GM21619 (cell line): Measurements from ENCODE around the gene WNK1.
"Not testable (repeated sequence)": the region's sequence is repeated elsewhere in the genome, so short reads cannot be mapped to it uniquely, and the experiment has no call there.

Source experiments
- ATAC-seq: cut with Tn5 transposase; IDR thresholded peaks from one replicate; pipeline ENCODE4 v1.9.1; 2021; ENCODE audit not compliant: unreplicated experiment

Gene WNK1

DNA sequence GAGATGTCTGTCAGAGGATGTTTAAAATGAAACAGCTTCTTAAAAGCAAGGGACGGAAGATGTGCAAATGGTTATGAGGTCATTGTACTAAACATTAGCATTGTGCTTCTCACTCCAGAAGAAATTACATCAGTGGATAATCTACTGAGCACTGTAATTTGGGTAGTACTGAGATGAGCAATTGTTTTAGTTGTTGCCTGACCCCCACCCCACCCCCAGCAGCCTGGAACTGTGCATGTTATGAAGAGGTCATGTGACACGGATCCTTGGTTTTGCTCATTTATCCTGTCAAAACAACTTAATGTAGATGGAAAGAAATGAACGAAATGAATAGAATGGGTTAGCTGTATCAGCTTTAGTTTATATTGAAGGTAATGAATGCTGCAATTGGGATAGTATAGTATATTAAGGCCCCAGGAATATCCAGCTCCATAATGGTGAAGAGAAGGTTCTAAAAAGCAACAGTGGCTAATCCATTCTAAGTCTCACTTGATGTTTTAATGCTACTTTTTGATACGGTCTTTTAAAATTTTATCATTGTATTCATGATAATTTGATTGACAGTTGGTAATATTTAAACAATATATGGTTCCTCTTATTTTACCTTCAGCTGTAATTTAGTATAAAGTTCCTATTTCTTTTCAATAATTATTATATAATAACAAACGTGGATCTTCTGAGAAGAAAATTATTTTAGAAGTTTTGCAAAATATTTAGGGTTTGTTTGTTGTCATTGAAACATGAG is 58.5 kb downstream of the WNK1 start:
- ATAC-seq, result no peak

DNA sequence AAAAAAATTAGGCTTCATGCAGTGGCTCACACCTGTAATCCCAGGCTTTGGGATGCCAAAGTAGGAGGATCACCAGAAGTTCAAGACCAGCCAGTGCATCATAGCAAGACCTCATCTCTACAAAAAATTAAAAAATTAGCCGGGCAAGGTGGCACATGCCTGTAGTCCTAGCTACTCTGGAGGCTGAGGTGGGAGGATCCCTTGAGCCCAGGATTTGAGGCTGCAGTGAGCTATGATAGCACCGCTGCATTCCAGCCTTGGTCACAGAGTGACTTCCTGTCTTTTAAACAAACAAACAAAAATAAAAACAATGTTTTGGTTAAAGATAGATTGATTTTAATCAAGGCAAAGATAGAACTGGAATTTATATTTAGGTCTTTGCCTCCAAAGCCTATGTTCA is 60.6 kb downstream of the WNK1 start:
- ATAC-seq, result no peak

DNA sequence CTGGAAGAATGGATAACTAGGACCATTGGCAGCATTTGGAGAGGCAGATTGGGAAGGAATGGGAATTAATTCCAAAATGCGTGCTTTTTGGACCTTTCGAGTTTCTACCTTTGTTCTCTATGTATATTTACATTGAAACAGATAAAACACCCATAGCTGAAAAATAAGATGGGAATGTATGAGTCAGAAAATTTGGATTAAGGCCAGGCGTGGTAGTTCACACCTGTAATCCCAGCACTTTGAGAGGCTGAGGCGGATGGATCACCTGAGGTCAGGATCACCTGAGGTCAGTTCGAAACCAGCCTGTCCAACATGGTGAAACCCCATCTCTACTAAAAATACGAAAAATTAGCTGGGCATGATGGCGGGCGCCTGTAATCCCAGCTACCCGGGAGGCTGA is 65.1 kb downstream of the WNK1 start:
- ATAC-seq, result not testable (repeated sequence)

DNA sequence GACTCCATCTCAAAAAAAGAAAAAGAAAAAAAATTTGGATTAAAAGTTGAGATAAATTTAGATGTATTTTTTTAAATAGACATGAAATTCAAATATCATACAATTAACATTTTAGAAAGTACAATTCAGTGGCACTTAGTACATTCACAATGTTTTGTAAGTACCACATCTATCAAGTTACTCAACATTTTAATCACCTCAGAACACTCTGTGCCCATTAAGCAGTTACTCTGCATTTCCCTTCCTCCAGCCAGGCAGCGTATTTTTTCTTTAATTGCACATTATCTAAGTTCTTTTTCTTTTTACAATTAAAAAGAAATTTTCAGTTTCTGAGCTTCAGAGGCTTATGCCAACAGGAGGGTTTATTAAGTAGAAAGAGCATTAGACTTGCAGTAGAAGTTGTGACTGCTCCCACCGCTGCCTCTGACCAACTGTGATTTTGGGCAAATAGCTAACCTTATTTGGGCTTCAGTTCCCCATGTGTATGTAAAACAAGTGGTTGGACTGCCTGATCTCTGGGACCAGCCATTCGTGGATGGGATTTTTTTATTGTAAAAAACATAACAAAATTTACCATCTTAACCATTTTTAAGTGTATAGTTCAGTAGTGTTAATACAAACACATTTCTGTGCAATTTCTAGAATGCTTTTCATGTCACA is 65.7 kb downstream of the WNK1 start:
- no peak for ATAC-seq

DNA sequence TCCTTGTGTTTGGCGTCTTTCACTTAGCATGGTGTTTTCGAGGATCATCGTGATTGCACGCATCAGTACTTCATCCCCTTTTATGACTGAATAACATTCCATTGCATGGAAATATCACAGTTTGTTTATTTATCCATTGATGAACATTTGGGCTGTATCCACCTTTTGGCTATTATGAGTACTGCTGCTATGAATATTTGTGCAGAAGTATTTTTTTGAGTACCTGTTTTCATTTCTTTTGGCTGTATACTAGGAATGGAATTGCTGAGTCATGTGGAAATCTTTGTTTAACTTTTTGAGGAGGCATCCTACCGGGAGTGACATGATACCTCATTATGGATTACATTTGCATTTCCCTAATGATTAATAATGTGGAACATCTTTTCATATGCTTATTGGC is 66.4 kb downstream of the WNK1 start:
- no peak for ATAC-seq

DNA sequence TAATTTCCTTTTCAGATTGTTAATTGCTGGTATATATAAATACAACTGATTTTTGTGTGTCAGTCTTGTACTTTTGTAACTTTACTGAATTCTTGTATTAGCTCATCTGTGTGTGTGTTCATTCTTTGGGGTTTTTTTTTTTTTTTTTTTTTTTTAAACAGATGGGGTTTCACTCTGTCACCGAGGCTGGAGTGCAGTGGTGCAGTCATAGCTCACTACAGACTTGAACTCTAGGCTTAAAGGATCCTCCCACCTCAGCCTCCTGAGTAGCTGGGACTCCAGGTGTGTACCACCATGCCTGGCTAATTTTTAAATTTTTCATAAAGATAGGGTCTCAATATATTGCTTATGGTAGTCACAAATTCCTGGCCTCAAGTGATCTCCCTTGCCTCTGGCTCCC is 68.0 kb downstream of the WNK1 start:
- no peak for ATAC-seq

DNA sequence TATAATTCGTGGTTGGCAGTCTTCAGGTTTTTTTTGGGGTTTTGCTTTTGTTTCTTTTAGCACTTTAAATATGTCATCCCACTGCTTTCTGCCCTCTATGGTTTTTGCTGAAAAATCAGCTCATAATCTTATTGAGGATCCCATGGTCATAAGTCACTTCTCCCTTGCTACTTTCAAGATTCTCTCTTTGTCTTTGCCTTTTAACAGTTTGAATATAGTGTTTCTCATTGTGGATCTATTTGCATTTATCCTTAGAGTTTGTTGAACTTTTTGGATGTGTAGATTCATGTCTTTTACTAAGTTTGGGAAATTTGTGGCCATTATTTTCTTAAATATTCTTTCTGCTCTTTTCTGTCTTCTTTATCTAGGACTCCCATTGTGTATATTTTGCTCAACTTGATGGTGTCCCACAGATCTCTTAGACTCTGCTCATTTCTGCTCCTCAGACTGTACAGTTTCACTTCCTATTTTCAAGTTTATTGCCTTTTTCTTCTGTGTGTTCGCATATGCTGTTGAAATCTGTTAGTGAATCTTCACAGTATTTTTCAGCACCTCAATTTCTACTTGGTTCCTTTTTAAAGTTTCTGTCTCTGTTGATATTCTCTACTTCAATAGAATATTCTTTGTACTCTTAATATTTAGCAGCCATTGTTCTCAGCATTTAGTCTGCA is 70.8 kb downstream of the WNK1 start:
- no peak for ATAC-seq

DNA sequence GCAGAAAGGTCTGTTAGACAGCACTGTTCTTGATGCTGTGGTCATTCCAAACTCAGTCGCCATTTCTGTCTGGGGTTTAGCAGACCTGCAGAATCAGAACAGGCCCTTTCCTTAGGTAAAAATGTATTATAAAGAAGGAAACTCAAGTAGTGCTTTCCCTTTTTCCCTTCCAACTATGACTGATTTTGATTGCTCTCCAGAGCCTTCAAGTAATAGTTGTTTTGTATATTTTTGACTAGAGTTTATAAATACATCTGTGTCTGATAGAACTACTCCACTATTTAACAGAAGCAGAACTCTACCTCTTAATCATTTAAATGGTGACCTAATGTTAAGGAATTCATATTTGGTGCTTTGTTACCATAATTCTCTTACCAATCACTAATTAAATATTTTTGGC is 74.0 kb downstream of the WNK1 start:
- ATAC-seq, result no peak

DNA sequence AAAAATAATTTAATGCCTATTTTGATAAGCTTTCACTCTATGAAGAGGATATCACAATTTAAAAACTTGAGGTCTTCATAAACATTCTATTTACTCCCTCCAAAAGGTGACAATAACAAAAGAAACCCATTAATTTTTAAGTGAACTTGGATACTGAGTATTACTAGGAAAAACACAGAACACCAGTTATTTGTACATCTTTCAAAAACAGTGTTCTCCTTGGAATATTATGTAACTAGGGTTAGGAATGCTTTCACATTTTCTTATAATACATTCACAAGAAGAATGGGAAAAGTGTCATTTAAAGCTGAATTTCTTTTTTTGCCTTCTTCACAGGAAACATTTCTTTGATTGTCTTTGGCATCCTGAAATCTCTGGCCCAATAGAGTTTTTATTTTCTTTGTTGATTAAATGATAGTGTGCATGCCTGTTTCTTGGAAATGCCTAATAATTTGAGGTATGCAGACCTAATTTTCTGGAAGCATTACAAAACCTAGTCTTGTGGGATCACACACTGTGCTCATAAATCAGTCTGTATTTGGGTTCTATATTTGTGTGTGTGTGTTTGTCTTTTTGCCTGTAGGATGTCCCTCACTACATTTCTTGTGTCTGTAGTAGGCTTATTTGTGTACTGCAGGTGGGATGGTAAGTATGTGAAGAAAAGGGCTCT is 76.5 kb downstream of the WNK1 start:
- no peak for ATAC-seq

DNA sequence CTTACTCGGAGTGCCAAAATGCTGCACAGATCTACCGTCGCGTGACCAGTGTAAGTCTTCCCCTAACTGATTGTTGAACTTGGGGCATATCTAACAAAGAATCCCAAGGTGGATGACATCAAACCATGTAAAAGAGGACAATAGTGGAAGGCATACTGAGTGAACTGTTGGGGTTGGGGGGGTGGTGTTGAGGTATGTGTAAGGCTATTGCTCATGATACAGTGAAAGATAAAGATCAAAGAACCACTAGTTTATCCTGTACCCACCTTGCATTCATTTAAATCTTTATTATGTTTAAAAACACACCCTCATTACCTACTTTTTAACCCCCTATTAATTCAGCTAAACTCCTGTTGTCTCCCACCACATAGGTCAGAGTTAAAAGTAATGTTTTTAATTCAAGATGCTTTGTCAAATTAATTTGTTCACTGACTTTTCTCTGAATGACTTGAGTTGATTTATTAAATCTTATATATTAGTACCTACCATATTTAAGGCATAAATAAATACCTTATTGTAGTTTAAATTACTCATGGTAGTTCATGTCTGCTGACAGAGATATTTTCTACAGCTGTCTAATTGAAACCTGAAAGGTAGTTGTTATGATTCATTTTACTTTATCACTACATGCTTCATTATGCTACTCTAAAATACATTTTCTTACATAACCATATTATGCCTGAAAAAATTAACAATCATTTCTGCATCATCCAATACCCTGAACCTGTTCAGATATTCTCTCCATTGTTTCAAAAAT is 77.9 kb downstream of the WNK1 start:
- ATAC-seq, result no peak

DNA sequence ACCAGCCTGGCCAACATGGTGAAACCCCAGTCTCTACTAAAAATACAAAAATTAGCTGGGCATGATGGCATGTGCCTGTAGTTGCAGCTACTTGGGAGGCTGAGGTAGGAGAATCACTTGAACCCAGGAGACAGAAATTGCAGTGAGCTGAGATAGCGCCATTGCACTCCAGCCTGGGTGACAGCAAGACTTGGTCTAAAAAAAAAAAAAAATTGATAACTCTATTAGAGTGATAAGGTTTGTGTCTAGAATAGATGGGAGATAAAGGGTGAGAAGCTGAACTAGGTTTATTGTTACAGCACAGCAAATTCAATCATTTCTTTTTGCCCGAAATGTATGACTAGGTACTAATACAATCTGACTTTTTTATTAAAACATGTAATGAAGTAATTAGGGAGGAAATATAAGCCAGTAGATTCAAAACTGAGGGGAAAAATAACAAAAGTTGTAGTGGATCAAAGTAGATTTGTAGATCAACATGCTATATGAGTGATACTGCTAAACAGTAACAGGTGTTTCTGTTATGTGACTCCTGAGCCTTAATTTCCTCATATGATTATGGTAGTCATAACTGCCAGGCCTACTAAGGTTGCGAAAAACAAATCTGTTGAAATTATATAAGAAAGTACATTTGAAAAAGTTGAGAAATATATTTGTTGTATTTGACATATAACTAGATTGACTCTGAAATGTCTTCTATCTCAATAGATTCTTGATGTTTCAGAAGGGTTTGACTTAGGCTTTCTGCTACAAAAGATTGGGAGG is 83.6 kb downstream of the WNK1 start:
- ATAC-seq, result no peak

DNA sequence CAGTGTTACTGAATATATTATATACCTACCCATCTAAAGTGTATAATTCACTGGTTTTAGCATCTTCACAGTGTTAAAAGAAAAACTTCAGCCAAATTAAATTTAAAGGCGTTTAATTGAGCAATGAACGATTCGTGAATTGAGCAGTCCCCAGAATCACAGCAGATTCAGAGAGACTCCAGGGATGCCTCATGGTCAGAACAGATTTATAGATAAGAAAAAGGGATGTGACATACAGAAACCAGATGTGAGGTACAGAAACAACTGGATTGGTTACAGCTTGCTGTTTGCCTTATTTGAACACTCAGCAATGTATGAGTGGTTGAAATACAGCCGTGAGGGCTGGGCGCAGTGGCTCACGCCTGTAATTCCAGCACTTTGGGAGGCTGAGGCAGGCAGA is 84.6 kb downstream of the WNK1 start:
- ATAC-seq, result no peak

DNA sequence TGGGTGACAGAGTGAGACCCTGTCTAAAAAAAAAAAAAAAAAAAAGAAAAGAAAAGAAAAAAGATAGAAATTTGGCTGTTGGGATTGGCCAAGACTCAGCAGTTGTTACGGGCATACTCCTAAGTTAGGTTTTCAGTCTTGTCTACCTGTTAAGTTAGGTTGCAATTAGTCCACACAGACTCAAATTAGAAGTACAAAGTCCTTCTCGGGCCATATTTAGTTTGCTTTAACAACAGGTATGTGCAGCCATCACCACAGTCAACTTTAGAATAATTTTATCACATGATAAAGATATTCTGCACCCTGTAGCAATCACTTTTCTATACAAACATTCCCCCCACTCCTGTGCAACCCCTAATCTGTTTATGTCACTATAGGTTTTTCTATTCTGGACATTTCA is 85.2 kb downstream of the WNK1 start:
- ATAC-seq, result no peak

DNA sequence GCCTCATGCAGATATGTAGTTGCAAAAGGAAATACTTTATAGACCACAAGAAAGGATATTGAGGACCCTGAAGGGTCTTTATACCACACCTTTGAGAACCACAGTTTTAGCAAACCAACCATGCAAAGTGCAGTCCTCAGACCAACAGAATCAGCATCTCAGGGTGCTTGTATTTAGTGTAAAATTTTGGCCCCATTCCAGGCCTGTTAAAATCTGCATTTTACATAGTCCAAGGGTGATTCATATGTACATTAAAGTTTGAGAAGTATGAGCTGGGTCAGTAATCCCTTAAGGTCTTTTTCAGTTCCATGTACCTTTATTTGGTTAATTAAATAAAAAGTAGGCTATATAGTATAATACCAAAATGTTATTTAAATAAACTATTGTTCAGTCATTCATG is 91.2 kb downstream of the WNK1 start:
- ATAC-seq, result no peak

DNA sequence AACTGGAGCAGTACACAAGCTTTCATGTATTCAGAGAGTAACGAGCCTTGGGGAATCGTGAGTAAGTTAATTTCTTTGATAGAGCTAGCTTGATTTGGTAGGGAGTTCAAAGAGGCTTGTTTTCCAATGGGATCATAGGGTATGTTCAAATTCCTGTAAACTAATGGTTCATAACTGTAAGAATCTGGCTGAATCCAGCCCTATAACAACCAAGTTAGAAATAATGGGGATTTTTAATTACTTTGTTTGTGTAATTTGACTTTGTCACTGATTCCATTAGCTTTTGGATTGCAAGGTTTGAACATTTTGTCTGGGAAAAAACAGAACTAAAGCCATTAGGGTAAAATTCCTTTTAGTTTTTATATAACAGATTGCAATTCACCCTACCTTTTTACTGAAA is 94.0 kb downstream of the WNK1 start:
- no peak for ATAC-seq

DNA sequence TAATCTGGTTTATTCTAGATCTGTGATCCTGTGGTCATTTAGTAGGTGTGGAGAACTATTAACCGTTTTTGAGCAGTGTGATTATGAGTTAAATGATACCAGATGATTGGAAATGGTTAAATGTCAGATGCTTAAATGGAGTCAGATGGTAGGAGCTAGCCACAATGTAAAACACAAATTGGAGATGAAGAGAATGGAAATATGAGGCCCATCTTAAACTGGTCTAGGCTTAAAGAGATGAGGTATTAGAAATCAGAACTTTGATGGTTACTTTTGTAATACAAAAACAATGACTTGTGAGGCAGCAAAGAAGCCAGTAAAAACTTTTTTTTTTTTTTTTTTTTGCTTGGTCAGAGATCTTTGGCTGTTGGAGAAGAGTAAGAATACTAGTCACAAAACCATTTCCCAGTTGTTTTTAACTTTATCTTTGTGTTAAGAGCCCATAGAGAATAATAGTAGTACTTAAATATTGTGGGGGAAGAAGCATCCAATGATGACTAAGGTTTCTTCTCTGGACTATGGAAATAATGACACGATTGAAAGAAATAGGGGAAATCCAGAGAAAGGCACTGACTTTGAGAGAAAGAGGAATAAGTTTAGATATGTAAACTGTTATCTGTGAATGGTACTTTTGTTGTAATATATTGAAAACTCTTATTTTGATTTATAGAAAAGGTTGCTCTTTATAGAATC is 95.9 kb downstream of the WNK1 start:
- no peak for ATAC-seq

DNA sequence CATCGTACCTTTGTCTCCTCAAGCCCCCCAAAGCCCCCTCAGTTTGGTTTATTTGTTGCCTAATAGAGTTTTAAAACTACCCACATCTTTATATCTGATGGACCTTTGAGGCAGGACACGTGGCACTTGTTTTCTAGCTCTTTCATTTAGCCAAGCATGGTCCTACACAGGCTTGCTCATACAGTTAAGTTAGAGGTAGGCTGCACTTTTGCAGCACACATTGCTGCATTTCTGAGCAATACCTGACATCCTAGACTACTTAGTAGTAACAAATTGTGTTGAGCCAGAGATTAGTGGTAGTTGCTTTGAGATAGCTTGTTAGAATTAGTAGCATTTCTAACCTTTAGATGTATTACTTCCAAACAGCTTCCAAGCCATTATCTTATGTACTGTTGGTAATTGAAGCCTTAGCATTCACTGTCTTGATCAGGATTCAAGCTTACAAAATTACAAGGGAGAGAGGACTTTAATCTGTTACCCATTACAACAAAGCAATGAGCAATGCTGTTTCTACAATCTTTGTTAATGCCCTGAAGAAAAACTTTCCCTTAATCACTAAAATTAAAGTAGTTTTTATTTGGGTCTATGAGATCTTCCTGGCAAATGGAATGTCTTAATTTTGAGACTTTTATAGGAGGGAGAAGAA is 96.6 kb downstream of the WNK1 start:
- ATAC-seq, result no peak

DNA sequence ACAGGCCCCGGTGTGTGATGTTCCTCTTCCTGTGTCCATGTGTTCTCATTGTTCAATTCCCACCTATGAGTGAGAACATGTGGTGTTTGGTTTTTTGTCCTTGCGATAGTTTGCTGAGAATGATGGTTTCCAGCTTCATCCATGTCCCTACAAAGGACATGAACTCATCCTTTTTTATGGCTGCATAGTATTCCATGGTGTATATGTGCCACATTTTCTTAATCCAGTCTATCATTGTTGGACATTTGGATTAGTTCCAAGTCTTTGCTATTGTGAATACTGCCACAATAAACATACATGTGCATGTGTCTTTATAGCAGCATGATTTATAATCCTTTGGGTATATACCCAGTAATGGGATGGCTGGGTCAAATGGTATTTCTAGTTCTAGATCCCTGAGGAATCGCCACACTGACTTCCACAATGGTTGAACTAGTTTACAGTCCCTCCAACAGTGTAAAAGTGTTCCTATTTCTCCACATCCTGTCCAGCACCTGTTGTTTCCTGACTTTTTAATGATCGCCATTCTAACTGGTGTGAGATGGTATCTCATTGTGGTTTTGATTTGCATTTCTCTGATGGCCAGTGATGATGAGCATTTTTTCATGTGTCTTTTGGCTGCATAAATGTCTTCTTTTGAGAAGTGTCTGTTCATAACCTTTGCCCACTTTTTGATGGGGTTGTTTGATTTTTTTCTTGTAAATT is 97.5 kb downstream of the WNK1 start:
- not testable (repeated sequence) for ATAC-seq

DNA sequence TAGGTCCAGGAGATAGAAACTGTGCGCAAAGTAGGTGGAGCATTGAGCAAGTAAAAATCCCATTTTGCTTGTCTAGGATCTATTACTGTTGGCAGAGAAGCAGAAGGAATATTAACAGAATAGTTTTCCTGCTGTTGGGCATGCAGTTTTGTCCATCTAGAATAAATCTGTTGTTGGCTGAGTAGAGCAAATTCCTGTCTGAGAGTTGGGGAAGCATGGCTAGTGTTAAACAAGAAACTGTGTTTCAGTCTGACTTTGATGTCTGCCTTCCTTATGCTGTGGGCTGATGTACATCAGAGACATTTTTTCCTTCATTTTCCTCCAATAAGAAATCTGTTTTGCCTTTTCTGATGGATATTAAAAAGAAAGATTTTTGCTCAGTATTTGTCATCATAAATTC is 99.0 kb downstream of the WNK1 start:
- no peak for ATAC-seq
